GM21737 (cell line): ENCODE data around the gene CSF2RB.

Experiments
- ATAC-seq: cut with Tn5 transposase; IDR thresholded peaks from one replicate; pipeline ENCODE4 v1.9.1; 2021; ENCODE audit warnings: mild to moderate bottlenecking, moderate library complexity; ENCODE audit not compliant: unreplicated experiment

Gene CSF2RB

GRCh38 chr22:36918586-36919284, 5.3 kb downstream of the CSF2RB start:
- no peak for ATAC-seq

- peak; percentile 64 for ATAC-seq
Measured at GRCh38 chr22:36921309-36922104, 8.1 kb downstream of the CSF2RB start.

DNA sequence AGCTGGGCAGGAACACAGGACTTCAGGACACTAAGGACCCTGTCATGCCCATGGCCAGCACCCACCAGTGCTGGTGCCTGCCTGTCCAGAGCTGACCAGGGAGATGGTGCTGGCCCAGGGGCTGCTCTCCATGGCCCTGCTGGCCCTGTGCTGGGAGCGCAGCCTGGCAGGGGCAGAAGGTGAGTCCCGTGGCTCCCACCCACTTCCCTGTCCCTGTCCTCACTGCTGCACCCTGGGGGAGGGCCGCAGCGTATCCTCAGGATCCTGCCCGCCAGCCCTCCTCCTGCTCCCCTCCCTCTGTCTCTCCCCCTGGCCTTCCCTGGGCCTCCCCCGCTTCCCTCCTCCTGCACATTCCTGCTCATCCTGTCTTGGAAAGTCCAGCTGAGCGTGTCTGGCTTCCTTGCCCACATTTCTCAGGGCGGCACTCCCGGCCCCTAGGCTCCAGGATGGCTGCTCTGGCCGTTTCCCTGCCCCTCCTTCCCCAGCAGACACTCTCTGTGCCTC, 8.7 kb downstream of the CSF2RB start:
- ATAC-seq = no peak

DNA sequence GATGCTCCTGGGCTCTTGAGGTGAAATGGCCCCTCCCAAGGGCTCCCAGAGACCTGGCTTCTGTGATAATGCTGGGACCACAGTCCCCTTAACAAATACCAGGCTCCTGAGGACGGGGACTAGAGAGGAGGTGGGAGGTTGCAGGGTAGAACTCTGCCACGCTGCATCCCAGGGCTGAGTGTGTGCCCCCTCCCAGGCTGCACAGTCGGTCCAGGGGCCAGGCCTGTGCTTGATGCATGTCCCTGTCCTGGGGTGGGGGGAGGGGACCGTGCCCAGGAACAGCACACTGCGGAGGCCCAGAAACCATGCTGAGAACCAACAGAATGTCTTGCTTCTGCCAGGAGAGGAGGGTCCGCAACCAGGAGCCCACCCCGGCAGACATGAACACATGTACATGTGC, 9.3 kb downstream of the CSF2RB start:
- ATAC-seq = no peak

GRCh38 chr22:36923131-36923788, 9.8 kb downstream of the CSF2RB start:
- ATAC-seq = no peak

- ATAC-seq = no peak
Measured at GRCh38 chr22:36924151-36924698, 10.8 kb downstream of the CSF2RB start.

DNA sequence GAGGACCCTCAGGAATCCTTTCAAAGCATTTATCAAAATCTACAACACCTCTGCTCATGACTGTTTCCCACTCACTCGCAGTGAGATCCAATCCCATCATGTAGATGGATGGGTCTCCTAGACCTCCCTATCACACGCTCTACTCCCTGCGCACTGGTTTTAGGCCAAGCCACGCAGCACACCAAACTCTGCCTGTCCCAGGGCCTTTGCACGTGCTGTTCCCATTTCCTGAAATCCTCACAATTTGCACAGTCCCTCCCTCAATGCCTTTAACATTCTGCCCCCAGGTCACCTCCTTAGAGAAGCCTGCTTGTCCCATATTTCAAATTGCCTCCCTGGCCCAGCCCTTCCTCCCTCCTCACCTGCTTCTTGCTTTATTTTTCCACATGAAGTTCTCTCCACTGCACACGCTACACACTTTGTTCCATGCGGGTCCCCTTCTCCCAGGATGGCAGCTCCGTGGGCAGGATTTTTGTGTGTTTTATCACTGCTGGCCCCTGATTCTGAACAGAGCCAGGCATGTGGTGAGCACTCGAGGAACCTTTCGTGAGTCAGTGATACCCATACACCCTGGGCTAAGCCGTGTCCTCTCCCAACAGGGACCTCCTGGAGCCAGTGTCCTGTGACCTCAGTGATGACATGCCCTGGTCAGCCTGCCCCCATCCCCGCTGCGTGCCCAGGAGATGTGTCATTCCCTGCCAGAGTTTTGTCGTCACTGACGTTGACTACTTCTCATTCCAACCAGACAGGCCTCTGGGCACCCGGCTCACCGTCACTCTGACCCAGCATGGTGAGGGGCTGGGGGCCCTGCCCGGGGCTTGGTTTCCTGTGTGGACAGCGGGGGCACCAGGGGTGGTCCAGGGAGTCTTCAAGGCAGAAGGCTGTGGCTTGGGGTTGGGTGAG, 12.2 kb downstream of the CSF2RB start:
- ATAC-seq = no peak

GRCh38 chr22:36926309-36926708, 12.9 kb downstream of the CSF2RB start:
- ATAC-seq = no peak

- no peak for ATAC-seq
Measured at GRCh38 chr22:36926721-36927435, 13.4 kb downstream of the CSF2RB start.

DNA sequence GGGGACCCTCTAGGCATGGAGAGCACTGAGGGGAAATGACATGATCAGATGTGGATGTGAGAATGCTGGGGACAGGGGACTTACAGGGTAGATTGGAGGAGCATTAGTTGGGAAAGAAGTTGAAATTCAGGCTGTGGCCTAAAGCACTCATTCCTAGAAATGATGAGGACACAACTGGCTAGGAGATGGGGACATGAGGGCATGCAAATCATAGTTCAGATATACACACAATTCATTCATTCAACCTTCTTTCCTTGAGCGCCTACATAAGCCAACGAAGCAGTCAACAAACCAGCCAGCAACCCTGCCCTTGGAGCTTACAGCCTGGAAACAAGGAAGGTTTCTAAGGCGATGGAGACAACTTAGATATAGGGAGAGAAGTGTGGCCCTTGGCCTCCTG, 14.2 kb downstream of the CSF2RB start:
- no peak for ATAC-seq

DNA sequence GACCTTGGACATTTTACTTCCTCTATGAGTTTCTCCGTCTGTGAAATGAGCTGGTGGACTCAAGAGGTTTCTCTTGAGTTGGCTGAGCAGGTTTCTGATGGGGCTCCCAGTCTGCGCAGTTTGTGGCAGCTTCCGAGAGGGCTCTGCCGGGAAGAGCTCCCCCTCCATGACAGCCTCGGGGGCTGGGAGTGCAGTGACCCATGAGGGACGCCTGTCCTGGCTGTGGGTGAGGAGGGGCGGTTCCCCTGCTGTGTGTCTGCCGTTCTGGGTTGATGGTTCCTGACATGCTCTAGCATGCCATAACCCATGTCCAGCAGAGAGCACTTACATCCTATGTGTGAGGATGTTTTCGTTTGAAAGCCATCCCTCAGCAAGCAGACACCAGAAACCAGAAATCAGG, 14.8 kb downstream of the CSF2RB start:
- no peak for ATAC-seq

GRCh38 chr22:36928786-36929535, 15.5 kb downstream of the CSF2RB start:
- ATAC-seq = no peak

DNA sequence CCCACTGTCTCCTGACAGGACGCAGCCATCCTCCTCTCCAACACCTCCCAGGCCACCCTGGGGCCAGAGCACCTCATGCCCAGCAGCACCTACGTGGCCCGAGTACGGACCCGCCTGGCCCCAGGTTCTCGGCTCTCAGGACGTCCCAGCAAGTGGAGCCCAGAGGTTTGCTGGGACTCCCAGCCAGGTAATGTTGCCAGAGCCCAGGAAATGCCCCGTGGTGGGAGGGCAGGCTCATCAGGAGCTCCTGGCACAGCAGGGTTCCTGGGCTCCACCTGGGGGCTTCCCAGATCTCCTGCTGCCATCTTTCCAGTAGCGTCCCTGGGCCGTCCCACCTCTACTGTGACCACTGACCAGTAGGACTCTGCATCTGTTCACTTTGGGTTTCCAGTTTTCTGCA, 16.2 kb downstream of the CSF2RB start:
- ATAC-seq = no peak

- ATAC-seq = no peak
Measured at GRCh38 chr22:36930041-36930935, 16.9 kb downstream of the CSF2RB start.

- no peak for ATAC-seq
Measured at GRCh38 chr22:36931446-36931845, 18.0 kb downstream of the CSF2RB start.

DNA sequence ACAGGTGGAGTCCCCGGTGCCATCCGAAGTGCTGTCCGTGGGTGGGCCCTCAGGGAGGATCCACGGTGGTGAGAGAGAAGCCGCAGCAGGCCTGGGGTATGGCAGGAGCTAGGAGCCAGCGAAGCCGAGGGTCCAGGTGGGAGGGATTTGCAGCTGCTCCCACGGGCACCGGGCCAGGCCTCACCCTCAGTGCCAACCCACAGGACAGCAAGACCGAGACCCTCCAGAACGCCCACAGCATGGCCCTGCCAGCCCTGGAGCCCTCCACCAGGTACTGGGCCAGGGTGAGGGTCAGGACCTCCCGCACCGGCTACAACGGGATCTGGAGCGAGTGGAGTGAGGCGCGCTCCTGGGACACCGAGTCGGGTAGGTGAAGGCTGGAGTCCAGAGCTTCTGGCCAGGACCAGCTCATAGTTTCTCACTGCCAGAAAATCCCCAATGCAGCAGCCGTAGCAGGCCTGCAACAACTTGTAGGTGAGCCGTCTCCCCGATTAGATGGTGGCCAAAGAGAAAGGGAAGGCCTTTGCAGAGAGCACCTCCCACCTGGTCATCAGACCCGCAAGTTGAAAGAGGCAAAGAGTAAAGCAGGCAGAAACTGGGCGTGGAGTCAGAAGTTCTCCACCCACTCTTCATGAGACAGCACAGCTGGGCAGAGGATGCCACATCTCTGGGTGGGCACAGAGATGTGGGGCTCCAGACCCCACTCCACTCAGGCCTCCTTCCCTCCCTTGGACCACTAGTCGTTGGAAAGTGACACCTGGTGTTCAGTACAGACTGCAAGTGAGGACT, 20.4 kb downstream of the CSF2RB start:
- no peak for ATAC-seq
